Astrocyte (in vitro differentiated cells and primary cell): ENCODE measurements around the gene GRIA2. TPM values are rescaled to one million over a fixed set of nuclear protein-coding genes. Genes with fewer than 3 reads are reported as not detected.

Experiments
- DNase-seq: peaks from one replicate; pipeline ENCODE4 v3.0.0-alpha.2; 2010; ENCODE audit warnings: low read depth
- FAIRE-seq: peaks from 2 replicates; lab custom pipeline; 2011; peaks lifted over from hg19 to GRCh38; lab: Jason Lieb, UNC
- H2AFZ ChIP-seq: 2 replicates; pipeline ENCODE4 v1.6.0; 2012; ENCODE audit warnings: low read depth, low read length, inconsistent platforms
- H3K27ac ChIP-seq: 2 replicates; pipeline ENCODE4 v1.5.1; 2011; ENCODE audit warnings: low read depth, low read length, inconsistent platforms
- H3K27me3 ChIP-seq: 2 replicates; pipeline ENCODE4 v1.6.0; 2011; ENCODE audit warnings: low read length, inconsistent platforms; ENCODE audit not compliant: insufficient read depth
- H3K36me3 ChIP-seq: 2 replicates; pipeline ENCODE4 v1.5.1; 2011; ENCODE audit warnings: low read length, inconsistent platforms; ENCODE audit not compliant: insufficient read depth
- H3K4me1 ChIP-seq: 2 replicates; pipeline ENCODE4 v1.5.1; 2011; ENCODE audit warnings: low read length, inconsistent platforms; ENCODE audit not compliant: insufficient read depth
- H3K4me2 ChIP-seq: 2 replicates; pipeline ENCODE4 v1.6.0; 2012; ENCODE audit warnings: low read length, inconsistent platforms
- H3K4me3 ChIP-seq: 2 replicates; pipeline ENCODE4 v1.5.1; 2011; ENCODE audit warnings: low read depth, mild to moderate bottlenecking, low read length, inconsistent platforms; ENCODE audit not compliant: insufficient read depth
- H3K79me2 ChIP-seq: 2 replicates; pipeline ENCODE4 v1.6.0; 2012; ENCODE audit warnings: mild to moderate bottlenecking, low read length, inconsistent platforms; ENCODE audit not compliant: insufficient read depth
- H3K9ac ChIP-seq: 2 replicates; pipeline ENCODE4 v1.6.0; 2012; ENCODE audit warnings: mild to moderate bottlenecking, low read length, inconsistent platforms
- H3K9me3 ChIP-seq: 2 replicates; pipeline ENCODE4 v1.5.1; 2012; ENCODE audit warnings: low read depth, mild to moderate bottlenecking, low read length, inconsistent platforms; ENCODE audit not compliant: insufficient read depth
- H4K20me1 ChIP-seq: 2 replicates; pipeline ENCODE4 v1.6.0; 2012; ENCODE audit warnings: low read length, inconsistent platforms; ENCODE audit not compliant: insufficient read depth
- H3K27ac Mint-ChIP-seq: one replicate; pipeline ENCODE4 v1.8.0; 2021; ENCODE audit warnings: mild to moderate bottlenecking, mixed read lengths; ENCODE audit not compliant: unreplicated experiment
- H3K27me3 Mint-ChIP-seq: one replicate; pipeline ENCODE4 v1.8.0; 2021; ENCODE audit warnings: low read depth, mixed read lengths; ENCODE audit not compliant: unreplicated experiment
- H3K36me3 Mint-ChIP-seq: one replicate; pipeline ENCODE4 v1.8.0; 2021; ENCODE audit warnings: low read depth, mixed read lengths; ENCODE audit not compliant: unreplicated experiment
- H3K4me1 Mint-ChIP-seq: one replicate; pipeline ENCODE4 v1.8.0; 2021; ENCODE audit warnings: low read depth, mixed read lengths; ENCODE audit not compliant: unreplicated experiment
- H3K4me3 Mint-ChIP-seq: one replicate; pipeline ENCODE4 v1.8.0; 2021; ENCODE audit warnings: mild to moderate bottlenecking, moderate library complexity, mixed read lengths; ENCODE audit not compliant: unreplicated experiment
- H3K9me3 Mint-ChIP-seq: one replicate; pipeline ENCODE4 v1.8.0; 2021; ENCODE audit warnings: mild to moderate bottlenecking, mixed read lengths; ENCODE audit not compliant: unreplicated experiment
- EZH2 ChIP-seq: IDR thresholded peaks from 2 replicates; pipeline ENCODE4 v1.6.1; 2012; ENCODE audit warnings: mild to moderate bottlenecking, low read length, inconsistent platforms; ENCODE audit not compliant: insufficient read depth
- total RNA-seq: library from RNA; stranded (reverse); gene quantifications from 2 replicates; pipeline ENCODE4 v1.2.1, GENCODE V29; 2021
- TF ChIP-seq, protein P1 (sequence below): IDR thresholded peaks from 2 replicates; pipeline ENCODE4 v1.5.1; 2011; ENCODE audit warnings: low read depth, mild to moderate bottlenecking, inconsistent platforms, low read length, moderate library complexity; ENCODE audit not compliant: insufficient read depth

Gene GRIA2
- total RNA-seq, 1 donor from 2014 or later = not detected

GRCh38 chr4:157405070-157405469 lies 184.5 kb downstream of the GRIA2 start:
- Histone ChIP-seq H3K4me1 (no peaks in the 10 kb centered on the region), H3K4me2 (no peak overlapping the region), H3K79me2 (no peaks in the 10 kb centered on the region), H4K20me1 (no peaks in the 10 kb centered on the region), H3K27ac (no peak overlapping the region), H3K27me3 (no peaks in the 10 kb centered on the region), H3K4me3 (no peak overlapping the region), H2AFZ (no peak overlapping the region), H3K9me3 (no peaks in the 10 kb centered on the region), H3K9ac (no peak overlapping the region), H3K36me3 (no peaks in the 10 kb centered on the region)
- Mint-ChIP-seq H3K4me1 (no peaks in the 10 kb centered on the region), H3K27me3 (no peaks in the 10 kb centered on the region), H3K27ac (no peak overlapping the region), H3K36me3 (no peaks in the 10 kb centered on the region), H3K9me3 (peaks cover 4% of the 10 kb centered on the region), H3K4me3 (no peak overlapping the region)
- no peak for TF ChIP-seq EZH2
- TF ChIP-seq, protein P1, sequence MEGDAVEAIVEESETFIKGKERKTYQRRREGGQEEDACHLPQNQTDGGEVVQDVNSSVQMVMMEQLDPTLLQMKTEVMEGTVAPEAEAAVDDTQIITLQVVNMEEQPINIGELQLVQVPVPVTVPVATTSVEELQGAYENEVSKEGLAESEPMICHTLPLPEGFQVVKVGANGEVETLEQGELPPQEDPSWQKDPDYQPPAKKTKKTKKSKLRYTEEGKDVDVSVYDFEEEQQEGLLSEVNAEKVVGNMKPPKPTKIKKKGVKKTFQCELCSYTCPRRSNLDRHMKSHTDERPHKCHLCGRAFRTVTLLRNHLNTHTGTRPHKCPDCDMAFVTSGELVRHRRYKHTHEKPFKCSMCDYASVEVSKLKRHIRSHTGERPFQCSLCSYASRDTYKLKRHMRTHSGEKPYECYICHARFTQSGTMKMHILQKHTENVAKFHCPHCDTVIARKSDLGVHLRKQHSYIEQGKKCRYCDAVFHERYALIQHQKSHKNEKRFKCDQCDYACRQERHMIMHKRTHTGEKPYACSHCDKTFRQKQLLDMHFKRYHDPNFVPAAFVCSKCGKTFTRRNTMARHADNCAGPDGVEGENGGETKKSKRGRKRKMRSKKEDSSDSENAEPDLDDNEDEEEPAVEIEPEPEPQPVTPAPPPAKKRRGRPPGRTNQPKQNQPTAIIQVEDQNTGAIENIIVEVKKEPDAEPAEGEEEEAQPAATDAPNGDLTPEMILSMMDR = no peak
- DNase-seq = no peak
- no peak for FAIRE-seq

Other genes starting within 250 kb of the GRIA2 start
- 167 and 188 TPM in 2 replicates for gene PDGFC, start 248.9 kb upstream of the GRIA2 start, total RNA-seq
- gene GLRB, start 144.6 kb upstream of the GRIA2 start, total RNA-seq = 5.7 and 6.8 TPM in 2 replicates